Naive thymus-derived CD8-positive, alpha-beta T cell (primary cell): Measurements from ENCODE around the gene CIAO2B. TPM values are rescaled to one million over a fixed set of nuclear protein-coding genes. Genes with fewer than 3 reads are reported as not detected.
A peak's percentile ranks its signal among the peaks of the same experiment; 100 is the strongest.
"Not testable (repeated sequence)": the region's sequence is repeated elsewhere in the genome, so short reads cannot be mapped to it uniquely, and the experiment has no call there.

ENCODE experiments used
- ATAC-seq, 2 donors: fragments of 150-1000 bp; cut with Tn5 transposase in 1 of 2; sonication (Bioruptor Pico), chemical (Tn5 transposase) in 1 of 2; 1 replicate in 1 of 2; 2 replicates in 1 of 2; pipeline ENCODE4 v1.10.0; 2021; ENCODE audit warnings: mild to moderate bottlenecking in 2 of 2, moderate library complexity in 2 of 2
- POLR2A ChIA-PET: fragments of 350-600 bp; sonication (Branson Sonifier 250); formaldehyde crosslinking; loops from one replicate; lab custom pipeline; 2021; ENCODE audit warnings: antibody characterized with exemption; lab: Charles Lee
- DNase-seq, 10 donors: peaks; one replicate each; pipeline versions ENCODE4 v3.0.0 to v3.0.0-alpha.2; 2020 to 2022
- H3K27ac Mint-ChIP-seq, 10 donors: one replicate each; pipeline ENCODE4 v1.8.0; 2020 to 2022; ENCODE audit warnings: mild to moderate bottlenecking in 10 of 10, mixed read lengths in 10 of 10, moderate library complexity in 4 of 10, inconsistent platforms in 1 of 10
- H3K27me3 Mint-ChIP-seq, 5 donors: one replicate each; pipeline ENCODE4 v1.8.0; 2021 to 2022; ENCODE audit warnings: mixed read lengths in 5 of 5
- H3K36me3 Mint-ChIP-seq, 3 donors: one replicate each; pipeline ENCODE4 v1.8.0; 2020 to 2022; ENCODE audit warnings: mixed read lengths in 3 of 3, mild to moderate bottlenecking in 2 of 3, inconsistent platforms in 1 of 3
- H3K4me1 Mint-ChIP-seq, 4 donors: one replicate each; pipeline ENCODE4 v1.8.0; 2021 to 2022; ENCODE audit warnings: mixed read lengths in 4 of 4
- H3K4me3 Mint-ChIP-seq, 10 donors: one replicate each; pipeline ENCODE4 v1.8.0; 2020 to 2022; ENCODE audit warnings: mild to moderate bottlenecking in 10 of 10, mixed read lengths in 10 of 10, moderate library complexity in 6 of 10, inconsistent platforms in 1 of 10
- H3K9me3 Mint-ChIP-seq, 9 donors: one replicate each; pipeline ENCODE4 v1.8.0; 2020 to 2022; ENCODE audit warnings: mixed read lengths in 9 of 9, mild to moderate bottlenecking in 3 of 9, inconsistent platforms in 1 of 9, moderate library complexity in 1 of 9
- polyA plus RNA-seq, 3 donors: library from polyadenylated mRNA; unstranded; fragments of 300-500 nt; fragmentation: Illumina TruSeq; gene quantifications; one replicate each; pipeline ENCODE4 v1.2.3, GENCODE V29; 2021
- total RNA-seq, 8 experiments: library from RNA in 2 of 8; stranded (reverse) in 2 of 8; gene quantifications; one replicate each; pipeline ENCODE4 v1.2.3 and lab custom pipeline; 2021 to 2026

Gene CIAO2B
- 10 to 100 TPM; 57.6 to 64.4 TPM for total RNA-seq
- 100 to 1,000 TPM in 1 of 3 donors, 10 to 100 TPM in 2; 86.1 to 110 (median 91.3) TPM for polyA plus RNA-seq
- 13.8 to 88.0 (median 30.5) reads per million in 6 experiments for total RNA-seq (lab: John Stamatoyannopoulos, UW)

GRCh38 chr16:66934138-66934838 lies at the start of gene CIAO2B:
Gene CIAO2B (minus strand): TSS chr16:66934402. CDS start chr16:66934364, 38 bp downstream.
- Mint-ChIP-seq H3K4me1 (peaks cover 41 to 68% (median 57%) of the 10 kb centered on the region in 4 donors), H3K27me3 (no peaks in the 10 kb centered on the region), H3K36me3 (peaks cover 0 to 46% (median 5%) of the 10 kb centered on the region in 3 donors), H3K4me3 (peak within 1 kb of the TSS; percentile 96 to 100 (median 98)), H3K9me3 (no peaks in the 10 kb centered on the region), H3K27ac (peak within 1 kb of the TSS; percentile 95 to 99 (median 99))
- DNase-seq (peak; percentile 84 to 94 (median 90)), ATAC-seq (peak; percentile 90 to 95)
- POLR2A ChIA-PET = interaction anchor here (0.9 to 2.7 kb wide), 5 partner anchors 9 to 313 kb away, joined by 3 to 9 read pairs (median 3); partner anchors contain the start of genes FHOD1 and NAE1

GRCh38 chr16:66983033-66983432 lies 48.8 kb upstream of the CIAO2B start:
- ATAC-seq (no peak), DNase-seq (no peak)
- Mint-ChIP-seq H3K9me3 (no peaks in the 10 kb centered on the region), H3K27ac (no peak overlapping the region), H3K4me1 (peaks cover 0 to 20% (median 5%) of the 10 kb centered on the region in 4 donors), H3K4me3 (no peak overlapping the region), H3K36me3 (no peaks in the 10 kb centered on the region), H3K27me3 (peaks cover 0 to 5% (median 0%) of the 10 kb centered on the region in 5 donors)
- POLR2A ChIA-PET = no interaction called here

- DNase-seq (no peak), ATAC-seq (no peak)
- POLR2A ChIA-PET = no interaction called here
- peaks cover 0 to 9% (median 0%) of the 10 kb centered on the region in 5 donors for H3K27me3 Mint-ChIP-seq
- H3K27ac Mint-ChIP-seq = peak overlapping the region in 1 of 10 donors; percentile 59
- no peaks in the 10 kb centered on the region for H3K36me3 Mint-ChIP-seq
- H3K4me3 Mint-ChIP-seq = no peak overlapping the region
- peaks cover 7 to 15% (median 12%) of the 10 kb centered on the region in 4 donors for H3K4me1 Mint-ChIP-seq
- no peaks in the 10 kb centered on the region for H3K9me3 Mint-ChIP-seq
These were observed 45.0 kb upstream of the CIAO2B start for GRCh38 chr16:66979011-66979717.

DNA sequence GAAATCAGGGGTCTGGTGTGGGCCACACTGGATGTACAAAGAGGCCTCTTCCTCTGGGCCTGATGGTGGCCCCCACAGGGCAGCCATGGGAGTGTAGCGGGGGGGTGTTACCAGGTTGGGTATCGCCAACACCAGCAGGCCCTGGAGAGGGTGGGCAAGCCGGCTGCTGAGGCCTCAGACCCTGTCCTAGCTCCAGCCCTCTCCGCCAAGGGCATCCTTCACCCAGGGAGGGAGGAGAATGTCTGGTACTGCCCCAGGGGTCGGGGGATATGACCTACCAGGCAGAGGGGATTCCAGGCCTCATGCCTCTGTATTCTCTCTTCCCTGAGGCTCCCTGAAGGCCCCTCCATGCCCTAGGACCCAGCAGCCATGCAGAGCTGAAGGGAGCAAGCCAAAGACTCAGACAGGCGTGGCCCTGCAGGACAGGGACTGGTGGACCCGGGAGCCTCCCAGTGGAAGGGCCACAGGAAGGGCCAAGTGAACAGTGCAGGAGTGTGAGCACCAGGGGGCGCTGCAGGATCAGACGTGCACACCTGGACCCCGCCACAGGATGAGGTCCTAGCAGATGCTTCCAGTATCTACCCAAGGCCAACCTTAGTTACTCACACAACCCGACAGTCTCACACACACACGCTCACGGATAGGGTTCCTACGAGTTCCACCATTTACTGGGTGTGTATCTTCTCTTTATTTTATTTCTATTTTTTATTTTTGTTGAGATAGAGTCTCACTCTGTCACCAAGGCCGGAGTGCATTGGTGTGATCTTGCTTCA lies 43.3 kb upstream of the CIAO2B start:
- POLR2A ChIA-PET = no interaction called here
- ATAC-seq (peak; percentile 99 to 100), DNase-seq (peak; percentile 73 to 92 (median 84))
- Mint-ChIP-seq H3K27me3 (peaks cover 0 to 9% (median 0%) of the 10 kb centered on the region in 5 donors), H3K9me3 (no peaks in the 10 kb centered on the region), H3K4me1 (peaks cover 7 to 14% (median 10%) of the 10 kb centered on the region in 4 donors), H3K27ac (peak overlapping the region in 1 of 10 donors; percentile 14), H3K36me3 (no peaks in the 10 kb centered on the region), H3K4me3 (peak overlapping the region in 1 of 10 donors; percentile 8)

DNA sequence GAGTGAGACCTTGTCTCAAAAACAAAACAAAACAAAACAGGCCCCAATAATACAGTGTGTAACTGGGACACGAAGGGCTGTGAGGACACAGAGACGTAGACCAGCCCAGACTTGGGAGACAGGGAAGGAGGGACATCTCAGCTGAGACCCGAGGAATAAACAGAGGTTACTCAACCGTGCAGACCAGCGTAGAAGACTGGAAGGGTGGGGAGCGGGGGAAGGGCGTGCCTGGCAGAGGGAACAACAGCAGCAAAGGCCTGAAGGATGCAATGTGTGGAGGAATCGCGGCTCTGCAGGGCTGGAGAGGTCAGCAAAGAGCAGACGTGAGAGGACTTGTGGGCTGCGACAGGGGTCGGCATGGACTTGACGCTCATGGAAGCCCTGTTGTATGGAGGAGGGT lies 42.5 kb upstream of the CIAO2B start:
- no peak for ATAC-seq
- Mint-ChIP-seq H3K27me3 (peaks cover 0 to 9% (median 0%) of the 10 kb centered on the region in 5 donors), H3K27ac (no peak overlapping the region), H3K4me1 (peaks cover 4 to 14% (median 10%) of the 10 kb centered on the region in 4 donors), H3K9me3 (no peaks in the 10 kb centered on the region), H3K36me3 (no peaks in the 10 kb centered on the region), H3K4me3 (no peak overlapping the region)
- no peak for DNase-seq
- POLR2A ChIA-PET = no interaction called here

GRCh38 chr16:66975302-66975893 lies 41.2 kb upstream of the CIAO2B start:
- no peaks in the 10 kb centered on the region for H3K9me3 Mint-ChIP-seq
- H3K4me3 Mint-ChIP-seq = peak overlapping the region; percentile 54 to 86 (median 72)
- no peak for ATAC-seq
- H3K4me1 Mint-ChIP-seq = peaks cover 4 to 14% (median 10%) of the 10 kb centered on the region in 4 donors
- POLR2A ChIA-PET = no interaction called here
- H3K27me3 Mint-ChIP-seq = peaks cover 0 to 9% (median 0%) of the 10 kb centered on the region in 5 donors
- H3K36me3 Mint-ChIP-seq = no peaks in the 10 kb centered on the region
- DNase-seq = no peak
- peak overlapping the region in 3 of 10 donors; percentile 6 to 69 (median 9) for H3K27ac Mint-ChIP-seq

GRCh38 chr16:66974932-66975246 lies 40.7 kb upstream of the CIAO2B start:
- H3K36me3 Mint-ChIP-seq, POLR2A ChIA-PET, H3K9me3 Mint-ChIP-seq, H3K27me3 Mint-ChIP-seq, ATAC-seq: not testable (repeated sequence)
- Mint-ChIP-seq H3K4me1 (peaks cover 4 to 14% (median 10%) of the 10 kb centered on the region in 4 donors), H3K4me3 (peak overlapping the region; percentile 54 to 86 (median 72)), H3K27ac (peak overlapping the region in 5 of 10 donors; percentile 6 to 69 (median 58))
- peak in 6 of 10 donors; percentile 11 to 37 (median 31) for DNase-seq

DNA sequence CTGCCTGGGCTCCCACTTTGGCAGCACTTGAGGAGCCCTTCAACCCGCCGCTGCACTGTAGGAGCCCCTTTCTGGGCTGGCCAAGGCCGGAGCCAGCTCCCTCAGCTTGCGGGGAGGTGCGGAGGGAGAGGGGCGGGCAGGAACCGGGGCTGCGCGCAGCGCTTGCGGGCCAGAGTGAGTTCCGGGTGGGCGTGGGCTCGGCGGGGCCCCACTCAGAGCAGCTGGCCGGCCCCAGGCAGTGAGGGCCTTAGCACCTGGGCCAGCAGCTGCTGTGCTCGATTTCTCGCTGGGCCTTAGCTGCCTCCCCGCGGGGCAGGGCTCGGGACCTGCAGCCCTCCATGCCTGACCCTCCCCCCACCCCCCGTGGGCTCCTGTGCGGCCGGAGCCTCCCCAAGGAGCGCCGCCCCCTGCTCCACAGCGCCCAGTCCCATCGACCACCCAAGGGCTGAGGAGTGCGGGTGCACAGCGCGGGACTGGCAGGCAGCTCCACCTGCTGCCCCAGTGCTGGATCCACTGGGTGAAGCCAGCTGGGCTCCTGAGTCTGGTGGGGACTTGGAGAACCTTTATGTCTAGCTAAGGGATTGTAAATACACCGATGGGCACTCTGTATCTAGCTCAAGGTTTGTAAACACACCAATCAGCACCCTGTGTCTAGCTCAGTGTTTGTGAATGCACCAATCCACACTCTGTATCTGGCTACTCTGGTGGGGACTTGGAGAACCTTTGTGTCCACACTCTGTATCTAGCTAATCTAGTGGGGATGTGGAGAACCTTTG lies 40.1 kb upstream of the CIAO2B start:
- POLR2A ChIA-PET = interaction anchor here (0.5 kb wide), 1 partner anchor 119 kb away, joined by 4 read pairs; no protein-coding TSS in a partner anchor

DNA sequence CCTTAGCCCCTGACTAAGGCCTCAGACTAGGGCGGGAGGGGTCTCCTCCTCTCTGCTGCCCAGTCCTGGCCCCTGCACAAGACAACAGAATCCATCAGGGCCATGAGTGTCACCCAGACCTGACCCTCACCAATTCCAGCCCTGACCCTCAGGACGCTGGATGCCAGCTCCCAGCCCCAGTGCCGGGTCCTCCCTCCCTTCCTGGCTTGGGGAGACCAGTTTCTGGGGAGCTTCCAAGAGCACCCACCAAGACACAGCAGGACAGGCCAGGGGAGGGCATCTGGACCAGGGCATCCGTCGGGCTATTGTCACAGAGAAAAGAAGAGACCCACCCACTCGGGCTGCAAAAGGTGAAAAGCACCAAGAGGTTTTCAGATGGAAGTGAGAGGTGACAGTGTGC lies 39.5 kb upstream of the CIAO2B start:
- H3K4me1 Mint-ChIP-seq = peaks cover 4 to 14% (median 10%) of the 10 kb centered on the region in 4 donors
- peaks cover 0 to 8% (median 0%) of the 10 kb centered on the region in 5 donors for H3K27me3 Mint-ChIP-seq
- ATAC-seq (no peak), DNase-seq (no peak)
- no peak overlapping the region for H3K27ac Mint-ChIP-seq
- H3K36me3 Mint-ChIP-seq = no peaks in the 10 kb centered on the region
- POLR2A ChIA-PET = interaction anchor here (0.5 kb wide), 1 partner anchor 120 kb away, joined by 4 read pairs; no protein-coding TSS in a partner anchor
- no peaks in the 10 kb centered on the region for H3K9me3 Mint-ChIP-seq
- H3K4me3 Mint-ChIP-seq = no peak overlapping the region

More for the DNA sequence above, 40.1 kb upstream of the CIAO2B start:
- not testable (repeated sequence) for ATAC-seq, H3K27me3 Mint-ChIP-seq, DNase-seq, H3K9me3 Mint-ChIP-seq, H3K36me3 Mint-ChIP-seq
- peak overlapping the region in 7 of 10 donors; percentile 54 to 86 (median 74) for H3K4me3 Mint-ChIP-seq
- H3K27ac Mint-ChIP-seq = peak overlapping the region in 2 of 10 donors; percentile 6 to 58
- H3K4me1 Mint-ChIP-seq = peaks cover 4 to 14% (median 10%) of the 10 kb centered on the region in 4 donors

- Mint-ChIP-seq H3K4me1 (peaks cover 4 to 14% (median 10%) of the 10 kb centered on the region in 4 donors), H3K27me3 (peaks cover 0 to 8% (median 0%) of the 10 kb centered on the region in 5 donors), H3K36me3 (no peaks in the 10 kb centered on the region), H3K4me3 (no peak overlapping the region), H3K27ac (peak overlapping the region in 1 of 10 donors; percentile 56), H3K9me3 (no peaks in the 10 kb centered on the region)
- POLR2A ChIA-PET = no interaction called here
- ATAC-seq = no peak
- DNase-seq = no peak
These were observed 38.8 kb upstream of the CIAO2B start for GRCh38 chr16:66972983-66973382.
